Type B pancreatic cell (in vitro differentiated cells): ENCODE results near the gene UBQLN4. TPM values are rescaled to one million over a fixed set of nuclear protein-coding genes. Genes with fewer than 3 reads are reported as not detected.

Experiments used
- DNase-seq: peaks from one replicate; pipeline ENCODE4 v3.0.0; 2021; ENCODE audit warnings: mixed read lengths; ENCODE audit not compliant: unreplicated experiment; ENCODE audit errors: extremely low spot score
- H3K27ac Mint-ChIP-seq: 2 replicates; pipeline ENCODE4 v1.8.0; 2021; ENCODE audit warnings: mild to moderate bottlenecking, mixed read lengths
- H3K27me3 Mint-ChIP-seq: 2 replicates; pipeline ENCODE4 v1.8.0; 2021; ENCODE audit warnings: mixed read lengths
- H3K36me3 Mint-ChIP-seq: 2 replicates; pipeline ENCODE4 v1.8.0; 2021; ENCODE audit warnings: mixed read lengths
- H3K4me1 Mint-ChIP-seq: one replicate; pipeline ENCODE4 v1.8.0; 2021; ENCODE audit warnings: mixed read lengths; ENCODE audit not compliant: unreplicated experiment
- H3K4me3 Mint-ChIP-seq: 2 replicates; pipeline ENCODE4 v1.8.0; 2021; ENCODE audit warnings: mild to moderate bottlenecking, mixed read lengths
- H3K9me3 Mint-ChIP-seq: 2 replicates; pipeline ENCODE4 v1.8.0; 2021; ENCODE audit warnings: mixed read lengths
- total RNA-seq: library from RNA; stranded (reverse); gene quantifications from 2 replicates; pipeline ENCODE4 v1.2.1, GENCODE V29; 2021; ENCODE audit warnings: low replicate concordance
- TF ChIP-seq, protein P1 (sequence below): fragments of 200-600 bp; sonication (generic); conservative IDR thresholded peaks from 2 replicates; pipeline ENCODE4 v1.5.0; 2021; ENCODE audit warnings: antibody characterized with exemption, mild to moderate bottlenecking

The UBQLN4 gene
- total RNA-seq, 1 donor from 2014 or later = 54.5 TPM

DNA sequence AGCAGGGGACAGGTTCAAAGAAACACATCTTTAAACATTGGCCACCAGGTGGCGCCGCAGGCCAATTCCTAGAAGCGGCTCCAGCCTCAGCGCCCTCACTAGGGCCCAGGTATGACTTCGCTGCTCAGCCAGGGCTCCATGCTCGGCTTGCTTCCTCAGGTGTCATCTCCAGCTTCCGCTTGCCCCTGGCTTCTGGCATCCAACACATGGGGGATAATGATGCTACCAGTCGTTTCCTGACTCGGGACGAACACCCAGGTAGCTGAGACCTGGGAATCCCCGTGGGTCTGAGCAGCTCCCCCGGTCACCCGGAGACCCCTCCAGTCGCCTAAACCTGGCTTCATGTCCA, 37.2 kb upstream of the UBQLN4 start:
- Mint-ChIP-seq H3K9me3 (no peaks in the 10 kb centered on the region), H3K27ac (peak overlapping the region; percentile 81), H3K27me3 (no peaks in the 10 kb centered on the region), H3K4me3 (peak overlapping the region; percentile 67), H3K4me1 (peaks cover 23% of the 10 kb centered on the region), H3K36me3 (peaks cover 14% of the 10 kb centered on the region)
- TF ChIP-seq, protein P1, sequence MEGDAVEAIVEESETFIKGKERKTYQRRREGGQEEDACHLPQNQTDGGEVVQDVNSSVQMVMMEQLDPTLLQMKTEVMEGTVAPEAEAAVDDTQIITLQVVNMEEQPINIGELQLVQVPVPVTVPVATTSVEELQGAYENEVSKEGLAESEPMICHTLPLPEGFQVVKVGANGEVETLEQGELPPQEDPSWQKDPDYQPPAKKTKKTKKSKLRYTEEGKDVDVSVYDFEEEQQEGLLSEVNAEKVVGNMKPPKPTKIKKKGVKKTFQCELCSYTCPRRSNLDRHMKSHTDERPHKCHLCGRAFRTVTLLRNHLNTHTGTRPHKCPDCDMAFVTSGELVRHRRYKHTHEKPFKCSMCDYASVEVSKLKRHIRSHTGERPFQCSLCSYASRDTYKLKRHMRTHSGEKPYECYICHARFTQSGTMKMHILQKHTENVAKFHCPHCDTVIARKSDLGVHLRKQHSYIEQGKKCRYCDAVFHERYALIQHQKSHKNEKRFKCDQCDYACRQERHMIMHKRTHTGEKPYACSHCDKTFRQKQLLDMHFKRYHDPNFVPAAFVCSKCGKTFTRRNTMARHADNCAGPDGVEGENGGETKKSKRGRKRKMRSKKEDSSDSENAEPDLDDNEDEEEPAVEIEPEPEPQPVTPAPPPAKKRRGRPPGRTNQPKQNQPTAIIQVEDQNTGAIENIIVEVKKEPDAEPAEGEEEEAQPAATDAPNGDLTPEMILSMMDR = peak; percentile 93
- DNase-seq = peak; percentile 88

DNA sequence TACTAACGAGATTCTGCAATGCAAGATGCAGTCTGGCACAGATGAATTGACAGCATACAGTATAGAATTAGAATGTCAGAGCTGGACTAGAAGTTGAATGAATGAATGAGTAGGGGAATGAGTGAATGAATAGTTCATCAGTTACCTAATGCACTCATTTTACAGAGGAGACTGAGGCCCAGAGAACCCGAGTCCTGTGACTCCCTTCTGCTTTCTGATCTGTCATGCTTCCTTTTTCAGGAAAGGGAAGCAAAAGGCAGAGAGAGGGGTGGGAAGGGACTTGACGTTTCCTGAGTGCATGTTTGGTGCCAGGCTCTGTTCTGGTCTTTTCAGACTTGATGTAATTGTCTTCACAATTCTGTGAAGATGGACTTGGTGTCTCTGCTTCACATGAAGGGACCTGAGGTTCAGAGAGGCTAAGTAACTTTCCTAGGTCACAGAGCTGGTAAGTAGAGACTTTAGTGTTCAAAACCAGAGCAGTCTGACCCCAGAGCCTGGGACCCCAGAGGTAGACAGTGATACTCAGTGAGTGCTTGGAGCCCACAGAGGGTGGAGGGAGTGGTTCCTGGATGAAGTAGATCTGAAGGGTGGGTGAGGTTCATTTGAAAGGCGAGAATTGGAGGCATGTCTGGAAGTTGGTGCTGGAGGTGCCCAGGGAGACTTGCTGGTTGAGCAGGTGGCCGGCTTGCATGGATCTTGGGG, 36.7 kb upstream of the UBQLN4 start:
- Mint-ChIP-seq H3K4me1 (peaks cover 23% of the 10 kb centered on the region), H3K27me3 (no peaks in the 10 kb centered on the region), H3K27ac (peak overlapping the region; percentile 81), H3K36me3 (peaks cover 13% of the 10 kb centered on the region), H3K4me3 (peak overlapping the region; percentile 67), H3K9me3 (no peaks in the 10 kb centered on the region)
- TF ChIP-seq, protein P1 = no peak
- DNase-seq = no peak

DNA sequence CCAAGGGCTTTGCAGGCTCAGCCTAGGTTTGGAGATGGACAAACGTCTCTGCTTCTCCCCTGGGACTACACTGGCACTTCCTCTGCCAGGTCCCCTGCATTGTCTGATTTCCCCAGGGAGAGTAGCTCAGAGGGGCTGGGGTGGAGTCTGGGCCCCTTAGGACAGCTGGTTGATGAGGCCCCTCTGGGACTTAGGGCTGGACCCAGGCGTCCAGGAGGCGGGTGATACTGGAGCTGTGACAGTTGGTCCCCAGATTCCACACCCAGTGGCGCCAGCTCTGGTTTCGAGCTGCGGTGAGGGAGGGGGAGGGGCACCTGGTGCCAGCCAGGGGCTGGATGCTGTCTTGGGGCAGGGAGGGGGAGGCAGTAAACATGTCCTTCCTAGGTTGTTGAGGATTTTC, 36.1 kb upstream of the UBQLN4 start:
- Mint-ChIP-seq H3K4me1 (peaks cover 28% of the 10 kb centered on the region), H3K27ac (no peak overlapping the region)

DNA sequence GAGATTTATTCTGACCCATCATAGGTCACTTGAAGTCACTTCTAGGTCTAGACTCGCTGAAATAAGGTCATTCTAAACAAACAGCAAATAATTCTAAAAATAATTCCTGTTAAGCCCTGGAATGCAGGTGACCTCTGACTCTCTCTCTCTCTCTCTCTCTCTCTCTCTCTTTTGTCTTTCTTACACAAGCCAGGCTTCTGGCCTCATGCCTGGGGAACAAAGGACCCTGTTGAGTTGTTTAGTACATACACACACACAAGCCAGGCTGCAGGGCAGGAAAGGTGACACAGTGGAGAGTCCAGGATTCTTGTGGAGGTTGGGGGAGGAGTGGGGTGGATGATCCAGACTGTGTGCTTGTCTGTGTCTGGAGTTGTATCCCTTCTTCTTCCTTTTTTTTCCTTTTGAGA, 32.7 kb upstream of the UBQLN4 start:
- Mint-ChIP-seq H3K4me3 (peak overlapping the region; percentile 72), H3K27me3 (no peaks in the 10 kb centered on the region), H3K4me1 (peaks cover 44% of the 10 kb centered on the region), H3K9me3 (no peaks in the 10 kb centered on the region), H3K36me3 (peaks cover 8% of the 10 kb centered on the region), H3K27ac (peak overlapping the region; percentile 79)
- DNase-seq = no peak
- TF ChIP-seq, protein P1 = no peak

More for the DNA sequence above, 36.1 kb upstream of the UBQLN4 start:
- Mint-ChIP-seq H3K36me3 (peaks cover 14% of the 10 kb centered on the region), H3K27me3 (no peaks in the 10 kb centered on the region), H3K9me3 (no peaks in the 10 kb centered on the region), H3K4me3 (no peak overlapping the region)
- DNase-seq = no peak
- TF ChIP-seq, protein P1 = no peak

DNA sequence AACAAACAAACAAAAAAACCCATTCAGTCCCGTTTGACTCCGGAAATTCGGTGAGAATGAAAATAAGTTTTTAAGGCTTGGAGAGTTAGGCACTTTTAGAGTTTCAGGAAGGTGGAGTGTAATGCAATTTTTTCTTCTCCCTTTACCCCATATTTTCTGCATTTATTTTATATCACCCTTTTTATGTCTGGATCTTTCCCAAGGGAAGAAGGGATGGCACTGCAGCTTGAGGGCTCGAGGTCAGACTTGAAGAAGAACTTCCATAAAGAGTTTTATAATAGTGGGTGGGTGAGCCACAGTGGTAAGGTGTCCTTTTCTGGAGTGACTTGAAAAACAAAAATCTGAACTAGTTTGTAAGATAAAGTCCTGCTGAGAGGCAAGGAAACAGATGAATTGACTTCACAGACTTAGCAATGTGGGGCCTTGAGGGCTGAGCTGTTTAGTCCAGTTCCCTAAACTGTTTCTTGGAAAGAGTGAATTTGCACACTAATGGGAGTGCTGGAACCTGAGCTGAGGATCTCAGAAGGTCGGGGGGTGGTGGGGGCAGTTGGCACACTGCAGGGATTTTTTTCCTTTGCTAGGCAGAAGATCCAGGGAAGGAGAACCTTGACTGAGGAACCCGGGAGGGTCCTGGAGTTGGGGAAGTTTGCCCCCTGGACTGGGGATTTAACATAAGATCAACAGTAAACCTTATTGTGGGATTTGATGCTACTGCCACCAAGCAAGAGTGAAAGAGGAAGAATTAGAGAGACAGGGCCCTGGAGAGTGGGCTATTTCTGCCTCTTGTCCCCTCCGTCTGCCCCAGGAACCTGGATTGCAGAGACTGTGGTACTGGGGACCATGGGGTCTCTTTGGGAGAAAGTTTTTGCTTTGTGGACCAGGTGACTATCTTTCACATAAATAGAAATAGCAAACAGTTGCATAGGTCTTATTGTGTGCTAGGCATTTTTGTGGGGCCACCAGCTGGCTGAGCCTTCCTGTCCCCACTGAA, 30.5 kb upstream of the UBQLN4 start:
- Mint-ChIP-seq H3K4me3 (peak overlapping the region; percentile 99), H3K4me1 (peaks cover 44% of the 10 kb centered on the region), H3K27me3 (no peaks in the 10 kb centered on the region), H3K9me3 (no peaks in the 10 kb centered on the region), H3K36me3 (peaks cover 6% of the 10 kb centered on the region), H3K27ac (peak overlapping the region; percentile 93)
- DNase-seq = no peak
- TF ChIP-seq, protein P1 = no peak
